ENCODE results near the gene NF2. TPM values are rescaled to one million over a fixed set of nuclear protein-coding genes. Genes with fewer than 3 reads are reported as not detected.
"Not testable (repeated sequence)": the region's sequence is repeated elsewhere in the genome, so short reads cannot be mapped to it uniquely, and the experiment has no call there.

Gene NF2
- total and polyA plus RNA-seq, 12 donors: 12.2 to 67.4 (median 45.5) TPM

DNA sequence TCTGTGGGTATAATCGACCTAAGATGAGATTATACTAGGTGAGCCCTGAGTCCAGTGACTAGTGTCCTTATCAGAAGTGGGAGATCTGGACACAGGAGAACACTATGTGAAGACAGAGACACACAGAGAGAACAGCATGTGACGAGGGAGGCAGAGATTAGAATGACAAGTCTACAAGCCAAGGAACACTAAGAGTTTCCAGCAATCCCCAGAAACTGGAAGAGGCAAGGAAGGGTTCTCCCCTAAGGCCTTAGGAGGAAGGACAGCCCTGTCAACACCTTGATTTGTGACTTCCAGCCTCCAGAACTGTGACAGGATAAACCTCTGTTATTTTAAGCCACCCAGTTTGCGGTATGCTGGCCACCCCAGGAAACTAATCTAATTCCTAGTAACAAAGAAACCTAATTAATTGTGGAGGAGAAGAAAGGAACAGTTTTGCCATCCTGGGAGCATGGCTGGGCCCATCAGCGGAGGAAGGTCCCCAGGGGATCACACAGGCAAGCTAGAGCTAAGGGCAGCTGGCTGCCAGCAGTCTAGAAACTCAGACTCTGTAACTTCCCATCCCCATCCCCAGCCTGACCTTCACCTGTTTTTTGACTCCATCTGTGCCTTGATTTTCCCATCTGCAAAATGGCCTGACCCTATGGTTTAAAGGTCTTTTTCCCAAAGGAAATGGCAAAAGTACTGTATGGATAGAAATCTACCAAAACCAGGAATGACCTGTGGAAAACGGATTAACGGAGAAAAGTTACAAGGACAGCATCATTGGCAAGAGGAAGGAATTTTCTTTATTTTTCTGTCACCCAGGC lies 39.6 kb upstream of the NF2 start:
- Histone ChIP-seq H3K4me1 (replicated peaks in 1 of 2) (no peaks in the 10 kb centered on the region), H3K4me3 (no peak overlapping the region), H3K27me3 (no peaks in the 10 kb centered on the region), H3K9me3 (replicated peaks in 1 of 3) (no peaks in the 10 kb centered on the region), H3K36me3 (replicated peaks in 1 of 2) (peaks cover 0 to 34% of the 10 kb centered on the region in 2 donors), H3K27ac (peak overlapping the region in 2 of 5 donors; percentile 8 to 26)
- 61 to 83% (median 76%) methylated on average over 5 to 6 of the region's 6 CpGs for WGBS, 4 donors
- intact Hi-C loops (cut with DNase I): no loop called here
- DNase-seq: peak in 2 of 7 donors; percentile 10 to 75
- TF ChIP-seq, protein P1, sequence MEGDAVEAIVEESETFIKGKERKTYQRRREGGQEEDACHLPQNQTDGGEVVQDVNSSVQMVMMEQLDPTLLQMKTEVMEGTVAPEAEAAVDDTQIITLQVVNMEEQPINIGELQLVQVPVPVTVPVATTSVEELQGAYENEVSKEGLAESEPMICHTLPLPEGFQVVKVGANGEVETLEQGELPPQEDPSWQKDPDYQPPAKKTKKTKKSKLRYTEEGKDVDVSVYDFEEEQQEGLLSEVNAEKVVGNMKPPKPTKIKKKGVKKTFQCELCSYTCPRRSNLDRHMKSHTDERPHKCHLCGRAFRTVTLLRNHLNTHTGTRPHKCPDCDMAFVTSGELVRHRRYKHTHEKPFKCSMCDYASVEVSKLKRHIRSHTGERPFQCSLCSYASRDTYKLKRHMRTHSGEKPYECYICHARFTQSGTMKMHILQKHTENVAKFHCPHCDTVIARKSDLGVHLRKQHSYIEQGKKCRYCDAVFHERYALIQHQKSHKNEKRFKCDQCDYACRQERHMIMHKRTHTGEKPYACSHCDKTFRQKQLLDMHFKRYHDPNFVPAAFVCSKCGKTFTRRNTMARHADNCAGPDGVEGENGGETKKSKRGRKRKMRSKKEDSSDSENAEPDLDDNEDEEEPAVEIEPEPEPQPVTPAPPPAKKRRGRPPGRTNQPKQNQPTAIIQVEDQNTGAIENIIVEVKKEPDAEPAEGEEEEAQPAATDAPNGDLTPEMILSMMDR (IDR thresholded peaks at IDR 0.05): no peak
- TF ChIP-seq POLR2A (IDR thresholded peaks at IDR 0.05): no peak

DNA sequence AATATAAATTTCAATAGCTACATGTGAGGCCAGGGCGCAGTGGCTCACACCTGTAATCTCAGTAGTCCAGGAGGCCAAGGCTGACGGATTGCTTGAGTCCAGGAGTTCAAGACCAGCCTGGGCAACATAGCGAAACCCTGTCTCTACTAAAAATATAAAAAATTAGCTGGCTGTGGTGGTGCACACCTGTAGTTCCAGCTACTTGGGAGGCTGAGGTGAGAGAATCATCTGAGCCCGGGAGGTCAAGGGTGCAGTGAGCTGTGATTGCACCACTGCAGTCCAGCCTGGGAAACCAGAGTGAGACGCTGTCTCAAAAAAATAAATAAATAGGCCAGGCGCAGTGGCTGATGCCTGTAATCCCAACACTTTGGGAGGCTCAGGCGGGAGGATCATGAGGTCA lies 36.9 kb upstream of the NF2 start:
- H3K27me3 ChIP-seq; H3K4me3 ChIP-seq; intact Hi-C loops (cut with DNase I); H3K27ac ChIP-seq; H3K9me3 ChIP-seq (replicated peaks in 1 of 3); DNase-seq; H3K4me1 ChIP-seq (replicated peaks in 1 of 2): not testable (repeated sequence)
- WGBS, 4 donors: 95 to 100% (median 99%) methylated on average over 7 of the region's 7 CpGs
- peaks cover 0 to 34% of the 10 kb centered on the region in 2 donors for H3K36me3 ChIP-seq (replicated peaks in 1 of 2)

DNA sequence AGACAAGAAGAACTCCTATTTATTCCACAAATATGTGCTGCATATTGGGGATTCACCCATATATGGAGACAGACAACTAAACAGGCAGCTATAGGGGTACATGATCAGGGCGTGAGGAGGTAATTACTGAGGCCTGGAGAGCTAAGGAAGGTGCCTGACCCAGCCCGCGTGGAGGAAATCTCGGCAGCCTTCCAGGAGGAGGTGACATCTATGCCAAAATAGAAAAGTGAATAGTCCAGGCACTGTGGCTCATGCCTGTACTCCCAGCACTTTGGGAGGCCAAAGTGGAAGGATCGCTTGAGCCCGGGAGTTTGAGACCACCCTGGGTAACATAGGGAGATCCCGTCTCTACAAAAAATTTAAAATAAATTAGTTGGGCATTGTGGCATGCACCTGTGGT lies 36.1 kb upstream of the NF2 start:
- peaks cover 0 to 27% of the 10 kb centered on the region in 2 donors for H3K36me3 ChIP-seq (replicated peaks in 1 of 2)
- no peaks in the 10 kb centered on the region for H3K9me3 ChIP-seq (replicated peaks in 1 of 3)
- WGBS, 4 donors: 75 to 96% (median 76%) methylated on average over 7 of the region's 7 CpGs
- DNase-seq: peak in 1 of 7 donors; percentile 9
- H3K4me3 ChIP-seq: no peak overlapping the region
- no peak overlapping the region for H3K27ac ChIP-seq
- intact Hi-C loops (cut with DNase I): no loop called here
- no peaks in the 10 kb centered on the region for H3K4me1 ChIP-seq (replicated peaks in 1 of 2)
- H3K27me3 ChIP-seq: no peaks in the 10 kb centered on the region
- no peak for TF ChIP-seq POLR2A (IDR thresholded peaks at IDR 0.05)
- TF ChIP-seq, protein P1 (IDR thresholded peaks at IDR 0.05): no peak

DNA sequence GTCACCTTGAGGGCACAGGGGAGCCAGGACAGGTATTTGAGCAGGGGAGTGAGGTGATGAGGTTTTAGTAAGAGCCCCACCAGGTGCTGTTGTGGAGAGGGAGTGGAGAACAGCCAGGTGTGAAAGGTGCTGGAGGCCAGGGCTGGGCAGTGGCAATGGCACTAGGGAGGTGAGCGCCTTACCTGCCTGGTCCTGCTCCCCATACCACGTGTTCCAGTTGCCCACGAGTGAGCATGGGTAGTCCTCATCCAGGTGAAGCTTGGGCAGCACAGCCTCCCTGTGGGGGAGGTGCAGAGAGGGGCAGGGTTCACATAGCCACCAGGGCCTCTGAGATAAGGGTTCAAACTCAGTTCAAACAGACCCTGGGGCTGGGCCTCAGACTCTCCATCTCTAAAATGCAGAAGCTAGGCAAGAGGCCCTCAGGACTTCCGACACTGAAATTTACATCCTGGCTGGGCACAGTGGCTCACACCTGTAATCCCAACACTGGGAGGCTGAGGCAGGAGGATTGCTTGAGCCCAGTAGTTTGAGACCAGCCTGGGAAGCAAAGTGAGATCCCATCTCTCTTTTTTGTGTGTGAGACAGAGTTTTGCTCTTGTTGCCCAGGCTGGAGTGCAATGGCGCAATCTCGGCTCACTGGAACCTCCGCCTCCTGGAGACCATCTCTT lies 34.3 kb upstream of the NF2 start:
- no peak for DNase-seq
- peaks cover 0 to 27% of the 10 kb centered on the region in 2 donors for H3K36me3 ChIP-seq (replicated peaks in 1 of 2)

More for the DNA sequence above, 34.3 kb upstream of the NF2 start:
- Histone ChIP-seq H3K4me3 (no peak overlapping the region), H3K27me3 (no peaks in the 10 kb centered on the region), H3K4me1 (replicated peaks in 1 of 2) (no peaks in the 10 kb centered on the region), H3K27ac (no peak overlapping the region), H3K9me3 (replicated peaks in 1 of 3) (no peaks in the 10 kb centered on the region)
- WGBS, 4 donors: 87 to 100% (median 90%) methylated on average over 3 to 7 of the region's 7 CpGs
- intact Hi-C loops (cut with DNase I): no loop called here
- TF ChIP-seq POLR2A (IDR thresholded peaks at IDR 0.05): no peak
- TF ChIP-seq, protein P1 (IDR thresholded peaks at IDR 0.05): no peak
